Activated B cell treated with CpG ODN at 0.5 μM for 24 hours (primary cell): ENCODE results near the gene ROGDI. TPM values are rescaled to one million over a fixed set of nuclear protein-coding genes. Genes with fewer than 3 reads are reported as not detected.
A peak's percentile ranks its signal among the peaks of the same experiment; 100 is the strongest.

Experiments
- ATAC-seq: fragments of 200-7000 bp; cut with Tn5 transposase; one replicate; pipeline ENCODE4 v1.10.0; 2021; ENCODE audit warnings: low read depth, mild to moderate bottlenecking, moderate library complexity
- CTCF ChIA-PET: fragments of 350-600 bp; sonication (Branson Sonifier 250); formaldehyde crosslinking; loops from one replicate; lab custom pipeline; 2021; ENCODE audit warnings: antibody characterized with exemption; lab: Charles Lee
- POLR2A ChIA-PET: fragments of 350-600 bp; sonication (Branson Sonifier 250); formaldehyde crosslinking; loops from one replicate; lab custom pipeline; 2021; ENCODE audit warnings: antibody characterized with exemption; lab: Charles Lee
- DNase-seq: peaks from one replicate; pipeline ENCODE4 v3.0.0; 2022
- H3K27ac Mint-ChIP-seq: one replicate; pipeline ENCODE4 v1.8.0; 2020; ENCODE audit warnings: mixed read lengths
- H3K27me3 Mint-ChIP-seq: one replicate; pipeline ENCODE4 v1.8.0; 2021; ENCODE audit warnings: mixed read lengths
- H3K36me3 Mint-ChIP-seq: one replicate; pipeline ENCODE4 v1.8.0; 2021; ENCODE audit warnings: low read depth, mixed read lengths
- H3K4me1 Mint-ChIP-seq: one replicate; pipeline ENCODE4 v1.8.0; 2021; ENCODE audit warnings: mixed read lengths
- H3K4me3 Mint-ChIP-seq: one replicate; pipeline ENCODE4 v1.8.0; 2020; ENCODE audit warnings: mild to moderate bottlenecking, mixed read lengths
- H3K9me3 Mint-ChIP-seq: one replicate; pipeline ENCODE4 v1.8.0; 2020; ENCODE audit warnings: mixed read lengths
- CTCF ChIP-seq: fragments of 200-600 bp; IDR thresholded peaks from one replicate; pipeline ENCODE4 v1.8.0; 2022; ENCODE audit warnings: antibody characterized with exemption, mild to moderate bottlenecking
- intact Hi-C: fragments of 100-400 bp; cut with micrococcal nuclease; formaldehyde crosslinking; loops from one replicate; pipeline ENCODE4 v1.15.1; 2024
- total RNA-seq: library from RNA; stranded (reverse); gene quantifications from 2 replicates; pipeline ENCODE4 v1.2.3, GENCODE V29; 2022

ROGDI gene
- total RNA-seq, 1 donor from 2014 or later, result 6.8 TPM

- no peaks in the 10 kb centered on the region for H3K27me3 Mint-ChIP-seq
- H3K4me1 Mint-ChIP-seq, result peaks cover 24% of the 10 kb centered on the region
- H3K4me3 Mint-ChIP-seq, result peak overlapping the region; percentile 93
- peaks cover 5% of the 10 kb centered on the region for H3K36me3 Mint-ChIP-seq
- no peak for TF ChIP-seq CTCF
- ChIA-PET CTCF (interaction anchor here (0.5 kb wide), 1 partner anchor 140 kb away, joined by 3 read pairs; no protein-coding TSS in a partner anchor), POLR2A (interaction anchor here (0.5 to 2.4 kb wide), 9 partner anchors 9 to 458 kb away, joined by 3 to 21 read pairs (median 5); partner anchors contain the start of genes ANKS3, DNAAF8, MGRN1 and NUDT16L1)
- intact Hi-C loops, result loop anchor here (1.0 kb wide), 2 partner anchors 34 to 152 kb away; partner anchors contain the start of gene ROGDI
- no peaks in the 10 kb centered on the region for H3K9me3 Mint-ChIP-seq
- DNase-seq (peak; percentile 85), ATAC-seq (peak; percentile 68)
- peak overlapping the region; percentile 91 for H3K27ac Mint-ChIP-seq
Observed at GRCh38 chr16:4768549-4769305, 33.7 kb downstream of the ROGDI start.

- H3K27ac Mint-ChIP-seq, result peak overlapping the region; percentile 91
- ATAC-seq (no peak), DNase-seq (no peak)
- H3K4me1 Mint-ChIP-seq, result peaks cover 24% of the 10 kb centered on the region
- POLR2A ChIA-PET, result interaction anchor here (0.6 to 2.4 kb wide), 8 partner anchors 8 to 457 kb away, joined by 3 to 21 read pairs (median 6); partner anchors contain the start of genes ANKS3, DNAAF8, MGRN1 and NUDT16L1
- peaks cover 7% of the 10 kb centered on the region for H3K36me3 Mint-ChIP-seq
- peak overlapping the region; percentile 93 for H3K4me3 Mint-ChIP-seq
- no peaks in the 10 kb centered on the region for H3K9me3 Mint-ChIP-seq
- intact Hi-C loops, result loop anchor here (1.0 kb wide), 4 partner anchors 34 to 152 kb away; partner anchors contain the start of genes ANKS3, DNAAF8, GLYR1 and ROGDI
- CTCF ChIA-PET, result no interaction called here
- TF ChIP-seq CTCF, result no peak
- H3K27me3 Mint-ChIP-seq, result no peaks in the 10 kb centered on the region
Observed at GRCh38 chr16:4767872-4768548, 34.4 kb downstream of the ROGDI start.

GRCh38 chr16:4766875-4767628, 35.4 kb downstream of the ROGDI start, which contains the start of gene ZNF500:
TSS of gene ZNF500 (minus strand) at chr16:4767162. CDS start at chr16:4765978, 1,184 bp downstream.
- peak within 1 kb of the TSS; percentile 91 for H3K27ac Mint-ChIP-seq
- H3K36me3 Mint-ChIP-seq, result peaks cover 16% of the 10 kb centered on the region
- H3K4me3 Mint-ChIP-seq, result peak within 1 kb of the TSS; percentile 93
- POLR2A ChIA-PET, result interaction anchor here (2.3 kb wide), 1 partner anchor 33 kb away, joined by 10 read pairs; the partner anchor contains the start of genes ANKS3 and DNAAF8
- peaks cover 24% of the 10 kb centered on the region for H3K4me1 Mint-ChIP-seq
- TF ChIP-seq CTCF, result no peak
- intact Hi-C loops, result loop anchor here (1.0 kb wide), 2 partner anchors 33 to 80 kb away; partner anchors contain the start of genes ANKS3, DNAAF8, GLYR1 and UBN1
- H3K9me3 Mint-ChIP-seq, result no peaks in the 10 kb centered on the region
- ATAC-seq (peak; percentile 91), DNase-seq (peak; percentile 97)
- no peaks in the 10 kb centered on the region for H3K27me3 Mint-ChIP-seq
- CTCF ChIA-PET, result no interaction called here

- no peak for DNase-seq
- intact Hi-C loops, result no loop called here
- ATAC-seq, result no peak
- peaks cover 24% of the 10 kb centered on the region for H3K4me1 Mint-ChIP-seq
- H3K4me3 Mint-ChIP-seq, result peak overlapping the region; percentile 89
- H3K27ac Mint-ChIP-seq, result peak overlapping the region; percentile 66
- ChIA-PET POLR2A (interaction anchor here (2.3 kb wide), 1 partner anchor 31 kb away, joined by 10 read pairs; the partner anchor contains the start of genes ANKS3 and DNAAF8), CTCF (no interaction called here)
- no peaks in the 10 kb centered on the region for H3K9me3 Mint-ChIP-seq
- H3K36me3 Mint-ChIP-seq, result peaks cover 23% of the 10 kb centered on the region
- TF ChIP-seq CTCF, result no peak
- no peaks in the 10 kb centered on the region for H3K27me3 Mint-ChIP-seq
Observed at GRCh38 chr16:4765511-4766474, 36.6 kb downstream of the ROGDI start.
